ENCODE measurements around the gene KRTAP5-2. TPM values are rescaled to one million over a fixed set of nuclear protein-coding genes. Genes with fewer than 3 reads are reported as not detected.
"Not testable (repeated sequence)": the region's sequence is repeated elsewhere in the genome, so short reads cannot be mapped to it uniquely, and the experiment has no call there.

The KRTAP5-2 gene
- total RNA-seq, 4 donors from 2014 or later = not detected

DNA sequence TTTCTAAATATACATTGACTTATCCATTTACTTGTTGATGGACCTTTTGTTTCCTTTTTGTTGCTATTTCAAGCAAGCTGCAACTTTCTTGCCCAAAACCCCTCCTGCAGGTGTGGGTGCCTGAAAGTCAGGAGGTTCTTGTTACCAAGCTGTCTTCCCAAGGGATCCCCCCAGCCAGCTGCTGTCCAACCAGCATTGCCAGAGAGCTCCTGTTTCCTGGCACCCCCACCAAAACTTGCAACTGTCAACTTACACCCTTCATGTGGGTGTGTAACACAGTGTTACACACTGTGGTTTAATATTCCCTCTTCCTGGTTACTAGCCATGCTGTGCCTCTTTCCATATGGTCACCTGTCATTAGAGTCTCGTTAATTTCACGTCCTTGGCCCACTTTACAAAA lies 11.4 kb downstream of the KRTAP5-2 start:
- H3K36me3 ChIP-seq = no peaks in the 10 kb centered on the region
- DNase-seq = no peak
- TF ChIP-seq, protein P1, sequence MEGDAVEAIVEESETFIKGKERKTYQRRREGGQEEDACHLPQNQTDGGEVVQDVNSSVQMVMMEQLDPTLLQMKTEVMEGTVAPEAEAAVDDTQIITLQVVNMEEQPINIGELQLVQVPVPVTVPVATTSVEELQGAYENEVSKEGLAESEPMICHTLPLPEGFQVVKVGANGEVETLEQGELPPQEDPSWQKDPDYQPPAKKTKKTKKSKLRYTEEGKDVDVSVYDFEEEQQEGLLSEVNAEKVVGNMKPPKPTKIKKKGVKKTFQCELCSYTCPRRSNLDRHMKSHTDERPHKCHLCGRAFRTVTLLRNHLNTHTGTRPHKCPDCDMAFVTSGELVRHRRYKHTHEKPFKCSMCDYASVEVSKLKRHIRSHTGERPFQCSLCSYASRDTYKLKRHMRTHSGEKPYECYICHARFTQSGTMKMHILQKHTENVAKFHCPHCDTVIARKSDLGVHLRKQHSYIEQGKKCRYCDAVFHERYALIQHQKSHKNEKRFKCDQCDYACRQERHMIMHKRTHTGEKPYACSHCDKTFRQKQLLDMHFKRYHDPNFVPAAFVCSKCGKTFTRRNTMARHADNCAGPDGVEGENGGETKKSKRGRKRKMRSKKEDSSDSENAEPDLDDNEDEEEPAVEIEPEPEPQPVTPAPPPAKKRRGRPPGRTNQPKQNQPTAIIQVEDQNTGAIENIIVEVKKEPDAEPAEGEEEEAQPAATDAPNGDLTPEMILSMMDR (IDR thresholded peaks at IDR 0.05) = no peak
- TF ChIP-seq POLR2A (IDR thresholded peaks at IDR 0.05) = no peak
- H3K4me1 ChIP-seq = peaks cover 0 to 4% (median 4%) of the 10 kb centered on the region in 3 donors
- WGBS, 2 donors = 59 to 61% methylated on average over 2 of the region's 2 CpGs
- intact Hi-C loops (cut with DNase I) = no loop called here
- no peaks in the 10 kb centered on the region for H3K9me3 ChIP-seq
- no peak overlapping the region for H3K4me3 ChIP-seq
- H3K27me3 ChIP-seq = peaks cover 0 to 60% (median 0%) of the 10 kb centered on the region in 4 donors
- no peak overlapping the region for H3K27ac ChIP-seq

- H3K4me3 ChIP-seq; intact Hi-C loops (cut with DNase I); H3K4me1 ChIP-seq; H3K36me3 ChIP-seq; H3K27ac ChIP-seq; DNase-seq; H3K9me3 ChIP-seq: not testable (repeated sequence)
- peaks cover 0 to 50% (median 0%) of the 10 kb centered on the region in 4 donors for H3K27me3 ChIP-seq
- 39 to 61% methylated on average over 3 to 6 of the region's 9 CpGs for WGBS, 2 donors
Measured at GRCh38 chr11:1584661-1585370, 13.3 kb downstream of the KRTAP5-2 start, which contains the start of gene KRTAP5-1. KRTAP5-1 (minus strand) TSS chr11:1585283; CDS start chr11:1585249, 34 bp downstream.

DNA sequence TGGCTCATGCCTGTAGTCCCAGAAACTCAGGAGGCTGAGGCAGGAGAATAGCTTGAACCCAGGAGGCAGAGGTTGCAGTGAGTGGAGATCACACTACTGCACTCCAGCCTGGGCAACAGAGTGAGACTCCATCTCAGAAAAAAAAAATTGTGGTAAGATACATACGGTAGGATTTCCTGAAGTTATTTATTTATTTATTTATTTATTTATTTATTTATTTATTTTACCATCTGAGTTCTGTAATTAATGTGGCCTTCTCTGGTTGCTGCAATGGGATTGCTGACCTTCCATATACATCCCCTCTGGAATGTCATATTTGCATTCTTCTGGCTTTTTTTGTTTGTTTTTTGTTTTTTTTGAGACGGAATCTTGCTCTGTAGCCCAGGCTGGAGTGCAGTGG lies 15.2 kb downstream of the KRTAP5-2 start:
- H3K27ac ChIP-seq; intact Hi-C loops (cut with DNase I): not testable (repeated sequence)

GRCh38 chr11:1581976-1582375 lies 16.1 kb downstream of the KRTAP5-2 start:
- WGBS, 2 donors = 82 to 85% methylated on average over 8 of the region's 9 CpGs
- Histone ChIP-seq H3K9me3 (peaks cover 0 to 11% (median 5%) of the 10 kb centered on the region in 3 donors), H3K27me3 (peaks cover 0 to 46% (median 0%) of the 10 kb centered on the region in 4 donors), H3K36me3 (no peaks in the 10 kb centered on the region), H3K4me3 (no peak overlapping the region), H3K27ac (no peak overlapping the region), H3K4me1 (no peaks in the 10 kb centered on the region)
- no peak for DNase-seq
- TF ChIP-seq, protein P1 (IDR thresholded peaks at IDR 0.05) = no peak
- TF ChIP-seq POLR2A (IDR thresholded peaks at IDR 0.05) = no peak
- intact Hi-C loops (cut with DNase I) = no loop called here

More for the DNA sequence above, 15.2 kb downstream of the KRTAP5-2 start:
- peaks cover 0 to 43% (median 0%) of the 10 kb centered on the region in 4 donors for H3K27me3 ChIP-seq
- H3K4me3 ChIP-seq, DNase-seq, H3K9me3 ChIP-seq, H3K36me3 ChIP-seq, H3K4me1 ChIP-seq: not testable (repeated sequence)
- 65 to 72% methylated on average over 2 of the region's 2 CpGs for WGBS, 2 donors

GRCh38 chr11:1576825-1577224 lies 21.3 kb downstream of the KRTAP5-2 start:
- 57 to 86% methylated on average over 5 of the region's 6 CpGs for WGBS, 2 donors
- TF ChIP-seq POLR2A (IDR thresholded peaks at IDR 0.05) = no peak
- TF ChIP-seq, protein P1 (IDR thresholded peaks at IDR 0.05) = no peak
- intact Hi-C loops (cut with DNase I) = loop anchor here (10.0 kb wide), 1 partner anchor 372 kb away; no protein-coding TSS in a partner anchor
- Histone ChIP-seq H3K4me3 (no peak overlapping the region), H3K9me3 (peaks cover 0 to 11% (median 5%) of the 10 kb centered on the region in 3 donors), H3K27me3 (peaks cover 0 to 48% (median 7%) of the 10 kb centered on the region in 4 donors), H3K27ac (no peak overlapping the region), H3K36me3 (no peaks in the 10 kb centered on the region), H3K4me1 (peaks cover 16 to 29% (median 22%) of the 10 kb centered on the region in 3 donors)
- DNase-seq = no peak

DNA sequence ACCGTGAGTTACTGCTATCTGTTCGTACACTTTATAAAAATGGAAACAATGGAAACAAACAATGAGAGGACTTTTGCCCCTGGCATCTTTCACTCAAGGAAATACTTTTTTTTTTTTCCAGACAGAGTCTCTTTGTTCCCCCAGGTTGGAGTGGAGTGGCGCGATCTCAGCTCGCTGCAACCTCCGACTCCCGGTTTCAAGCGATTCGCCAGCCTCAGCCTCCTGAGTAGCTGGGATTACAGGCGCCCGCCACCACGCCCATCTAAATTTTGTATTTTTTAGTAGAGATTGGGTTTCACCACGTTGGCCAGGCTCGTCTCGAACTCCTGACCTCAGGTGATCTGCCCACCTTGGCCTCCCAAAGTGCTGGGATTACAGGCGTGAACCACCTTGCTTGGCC lies 22.3 kb downstream of the KRTAP5-2 start:
- not testable (repeated sequence) for H3K4me3 ChIP-seq, DNase-seq, H3K36me3 ChIP-seq, H3K27ac ChIP-seq
- H3K27me3 ChIP-seq = peaks cover 0 to 55% (median 7%) of the 10 kb centered on the region in 4 donors
- 69 to 71% methylated on average over 11 to 16 of the region's 16 CpGs for WGBS, 2 donors
- H3K9me3 ChIP-seq = peaks cover 0 to 11% (median 5%) of the 10 kb centered on the region in 3 donors
- peaks cover 22 to 37% (median 22%) of the 10 kb centered on the region in 3 donors for H3K4me1 ChIP-seq
- intact Hi-C loops (cut with DNase I) = loop anchor here (10.0 kb wide), 1 partner anchor 371 kb away; no protein-coding TSS in a partner anchor
